ENCODE measurements around the gene TMOD3.

TMOD3 gene

GRCh38 chr15:51952805-51953204, 123.4 kb downstream of the TMOD3 start:
- Histone ChIP-seq H3K4me3 (ENCODE audit: low read length) (no peak overlapping the region), H2AFZ (ENCODE audit: low read depth, low read length) (no peak overlapping the region), H3K4me1 (ENCODE audit: low read length) (peaks cover 15% of the 10 kb centered on the region), H3K27me3 (ENCODE audit: low read depth, low read length) (no peaks in the 10 kb centered on the region), H4K20me1 (ENCODE audit: insufficient read depth, low read length) (no peaks in the 10 kb centered on the region), H3K4me2 (ENCODE audit: low read length) (no peak overlapping the region), H3K9ac (ENCODE audit: low read length) (no peak overlapping the region), H3K36me3 (replicated peaks; ENCODE audit: low read depth, low read length) (peaks cover 59% of the 10 kb centered on the region), H3K79me2 (ENCODE audit: low read length) (no peaks in the 10 kb centered on the region), H3K9me3 (ENCODE audit: insufficient read depth, low read length) (no peaks in the 10 kb centered on the region), H3K27ac (ENCODE audit: low read length) (no peak overlapping the region)
- no peak for TF ChIP-seq EZH2phosphoT487 (IDR thresholded peaks at IDR 0.05; ENCODE audit: low read depth)
- TF ChIP-seq, protein P1, sequence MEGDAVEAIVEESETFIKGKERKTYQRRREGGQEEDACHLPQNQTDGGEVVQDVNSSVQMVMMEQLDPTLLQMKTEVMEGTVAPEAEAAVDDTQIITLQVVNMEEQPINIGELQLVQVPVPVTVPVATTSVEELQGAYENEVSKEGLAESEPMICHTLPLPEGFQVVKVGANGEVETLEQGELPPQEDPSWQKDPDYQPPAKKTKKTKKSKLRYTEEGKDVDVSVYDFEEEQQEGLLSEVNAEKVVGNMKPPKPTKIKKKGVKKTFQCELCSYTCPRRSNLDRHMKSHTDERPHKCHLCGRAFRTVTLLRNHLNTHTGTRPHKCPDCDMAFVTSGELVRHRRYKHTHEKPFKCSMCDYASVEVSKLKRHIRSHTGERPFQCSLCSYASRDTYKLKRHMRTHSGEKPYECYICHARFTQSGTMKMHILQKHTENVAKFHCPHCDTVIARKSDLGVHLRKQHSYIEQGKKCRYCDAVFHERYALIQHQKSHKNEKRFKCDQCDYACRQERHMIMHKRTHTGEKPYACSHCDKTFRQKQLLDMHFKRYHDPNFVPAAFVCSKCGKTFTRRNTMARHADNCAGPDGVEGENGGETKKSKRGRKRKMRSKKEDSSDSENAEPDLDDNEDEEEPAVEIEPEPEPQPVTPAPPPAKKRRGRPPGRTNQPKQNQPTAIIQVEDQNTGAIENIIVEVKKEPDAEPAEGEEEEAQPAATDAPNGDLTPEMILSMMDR (IDR thresholded peaks at IDR 0.05; ENCODE audit: low read depth, low read length): no peak

GRCh38 chr15:51955504-51955903, 126.1 kb downstream of the TMOD3 start:
- H3K36me3 ChIP-seq (replicated peaks; ENCODE audit: low read depth, low read length): peaks cover 64% of the 10 kb centered on the region
- no peak overlapping the region for H3K4me3 ChIP-seq (ENCODE audit: low read length)
- H3K4me2 ChIP-seq (ENCODE audit: low read length): no peak overlapping the region
- no peaks in the 10 kb centered on the region for H3K79me2 ChIP-seq (ENCODE audit: low read length)
- no peaks in the 10 kb centered on the region for H3K27me3 ChIP-seq (ENCODE audit: low read depth, low read length)
- no peaks in the 10 kb centered on the region for H3K4me1 ChIP-seq (ENCODE audit: low read length)
- TF ChIP-seq, protein P1 (IDR thresholded peaks at IDR 0.05; ENCODE audit: low read depth, low read length): no peak
- no peak for TF ChIP-seq EZH2phosphoT487 (IDR thresholded peaks at IDR 0.05; ENCODE audit: low read depth)
- no peak overlapping the region for H2AFZ ChIP-seq (ENCODE audit: low read depth, low read length)
- no peak overlapping the region for H3K9ac ChIP-seq (ENCODE audit: low read length)
- no peak overlapping the region for H3K27ac ChIP-seq (ENCODE audit: low read length)
- no peaks in the 10 kb centered on the region for H3K9me3 ChIP-seq (ENCODE audit: insufficient read depth, low read length)
- H4K20me1 ChIP-seq (ENCODE audit: insufficient read depth, low read length): no peaks in the 10 kb centered on the region
